AG20443 (cell line): ENCODE data around the gene KDM2B.
A peak's percentile ranks its signal among the peaks of the same experiment; 100 is the strongest.
"Not testable (repeated sequence)": the region's sequence is repeated elsewhere in the genome, so short reads cannot be mapped to it uniquely, and the experiment has no call there.

Experiments
- DNase-seq: peaks from one replicate; pipeline ENCODE4 v3.0.0; 2012; ENCODE audit warnings: low spot score, mixed read lengths

KDM2B gene

DNA sequence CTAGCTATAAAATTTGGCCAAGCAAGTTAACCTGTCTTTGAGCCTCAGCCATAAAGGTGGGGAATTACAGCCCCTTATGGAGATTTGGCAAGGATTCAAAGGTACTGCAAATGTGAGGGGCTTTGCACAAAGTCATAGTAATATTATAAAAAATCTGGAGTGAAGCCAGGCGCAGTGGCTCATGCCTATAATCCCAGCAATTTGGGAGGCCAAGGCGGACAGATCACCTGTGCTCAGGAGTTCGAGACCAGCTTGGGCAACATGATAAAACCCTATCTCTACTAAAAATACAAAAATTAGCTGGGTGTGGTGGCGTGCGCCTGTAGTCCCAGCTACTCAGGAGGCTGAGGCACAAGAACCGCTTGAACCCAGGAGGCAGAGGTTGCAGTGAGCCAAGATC, 4.1 kb upstream of the KDM2B start:
- DNase-seq: not testable (repeated sequence)

DNA sequence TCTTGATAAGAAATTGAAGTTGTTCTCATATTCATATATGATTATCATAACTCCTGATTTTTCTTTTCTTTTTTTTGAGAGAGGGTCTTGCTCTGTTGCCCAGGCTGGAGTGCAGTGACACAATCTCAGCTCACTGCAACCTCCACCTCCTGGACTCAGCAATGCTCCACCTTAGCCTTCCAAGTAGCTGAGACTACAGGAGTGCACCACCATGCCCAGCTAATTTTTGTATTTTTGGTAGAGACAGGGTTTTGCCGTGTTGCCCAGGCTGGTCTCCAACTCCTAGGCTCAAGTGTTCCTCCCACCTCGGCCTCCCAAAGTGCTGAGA, 2.5 kb upstream of the KDM2B start:
- not testable (repeated sequence) for DNase-seq

DNA sequence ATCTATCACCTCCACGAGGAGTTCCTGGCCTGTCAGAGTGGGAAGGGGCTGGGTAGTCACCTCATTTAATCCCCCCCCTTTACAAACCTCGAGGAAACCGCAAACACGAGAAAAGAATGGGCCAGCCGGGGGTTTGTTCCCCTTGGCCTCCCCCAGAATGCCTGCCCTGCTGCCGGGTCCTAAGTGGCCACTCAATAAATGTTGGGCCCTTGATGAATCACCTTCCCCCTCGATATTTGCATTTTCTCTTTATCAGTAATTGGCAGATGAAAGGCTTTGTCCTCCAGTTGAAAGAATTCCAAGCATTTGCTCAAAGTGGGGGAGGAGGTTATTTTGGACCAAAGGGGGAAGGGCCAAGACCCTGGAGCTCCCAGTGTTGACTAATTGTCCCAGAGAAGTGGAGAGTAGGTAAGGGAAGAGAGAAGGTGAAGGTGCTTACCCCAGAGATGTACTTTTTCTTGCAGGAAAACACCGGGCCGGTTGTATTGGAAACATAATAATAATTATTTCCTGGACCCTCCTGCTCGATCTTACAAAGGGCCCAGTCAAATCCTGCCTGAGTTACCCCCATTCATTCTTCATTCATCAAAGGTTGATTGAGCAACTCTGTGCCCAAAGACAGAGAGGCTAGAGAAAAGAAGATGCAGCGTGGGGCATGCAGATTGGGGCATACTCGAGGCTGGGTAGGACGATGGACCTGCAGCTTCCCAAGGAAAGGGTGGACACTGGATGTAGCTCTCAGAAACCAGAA, 1.9 kb upstream of the KDM2B start:
- no peak for DNase-seq

DNA sequence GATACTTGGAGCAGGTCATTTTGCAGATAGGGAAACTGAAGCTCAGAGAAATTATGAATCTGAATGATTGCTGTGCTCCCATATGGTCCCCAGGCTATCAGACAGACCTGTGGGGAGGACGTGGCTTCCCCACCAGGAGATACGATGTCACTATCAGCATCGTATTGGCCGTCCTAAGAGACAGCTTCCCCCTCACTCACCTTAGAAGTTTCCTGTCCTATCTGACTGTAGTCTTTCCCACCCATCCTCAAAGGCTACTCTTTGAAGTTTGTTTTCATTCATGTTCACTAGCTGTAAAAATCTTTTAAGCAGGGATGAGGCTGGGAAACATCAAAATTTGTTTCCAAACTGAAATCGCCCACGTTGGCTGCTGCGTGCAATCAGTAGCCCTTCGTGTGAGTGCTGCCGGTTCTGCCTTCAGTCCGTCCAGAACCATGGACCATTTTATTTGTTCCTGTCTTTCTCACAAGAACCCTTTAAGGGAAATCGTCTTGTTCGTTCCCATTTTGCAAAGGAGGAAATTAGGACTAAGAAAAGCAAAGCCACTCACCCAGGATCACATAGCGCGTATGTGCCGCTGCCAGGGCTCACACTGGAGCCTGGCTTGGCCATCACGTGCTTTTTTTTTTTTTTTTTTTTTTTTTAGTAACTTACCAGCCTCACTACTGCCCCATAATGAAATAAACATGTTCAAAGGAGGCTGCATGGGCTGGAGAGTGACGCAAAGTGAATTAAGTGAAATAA, 1.0 kb upstream of the KDM2B start:
- peak; percentile 78 for DNase-seq

DNA sequence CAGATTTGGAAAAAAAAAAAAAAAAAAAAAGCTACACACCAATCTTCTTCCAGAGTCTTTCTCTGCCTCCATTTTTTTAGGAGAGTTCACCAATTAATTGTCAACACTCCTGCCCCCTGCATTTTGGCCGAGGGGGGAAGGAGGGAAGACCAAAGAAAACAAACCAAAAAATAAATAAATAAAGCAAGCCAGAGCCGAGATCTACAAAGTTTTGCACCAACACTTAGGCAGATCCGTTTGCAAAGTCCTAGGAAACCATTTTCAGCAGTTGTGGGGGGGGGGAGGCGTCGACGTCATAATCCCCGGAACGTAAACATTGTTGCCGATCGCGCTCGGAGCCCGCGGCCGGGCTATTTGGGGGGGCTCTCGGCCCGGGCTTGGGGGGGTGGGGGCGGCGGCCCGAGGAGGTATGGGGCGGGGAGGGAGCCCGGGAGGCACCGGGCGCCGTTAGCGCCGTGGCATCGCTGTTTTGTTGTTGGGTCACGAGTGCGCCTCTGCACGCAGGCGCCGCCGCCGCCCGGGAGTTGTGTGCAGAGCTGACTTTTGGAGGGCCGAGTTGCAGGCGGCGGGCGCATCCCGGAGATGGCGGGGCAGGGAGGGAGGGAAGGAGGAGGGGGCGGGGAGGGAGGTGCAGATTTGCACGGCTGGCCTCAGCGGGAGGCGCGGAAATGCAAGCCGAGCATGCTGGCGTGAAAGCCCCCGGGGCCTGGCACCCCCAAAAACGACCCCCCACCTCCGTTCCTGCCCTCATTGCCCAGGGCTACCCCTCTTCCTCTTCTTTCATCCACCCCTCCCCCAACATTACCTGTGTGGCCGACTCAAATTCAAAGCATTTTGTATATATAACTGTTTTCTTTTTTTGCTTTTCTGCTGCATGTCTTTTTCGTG, 598 bp downstream of the KDM2B start:
- DNase-seq: peak; percentile 74

DNA sequence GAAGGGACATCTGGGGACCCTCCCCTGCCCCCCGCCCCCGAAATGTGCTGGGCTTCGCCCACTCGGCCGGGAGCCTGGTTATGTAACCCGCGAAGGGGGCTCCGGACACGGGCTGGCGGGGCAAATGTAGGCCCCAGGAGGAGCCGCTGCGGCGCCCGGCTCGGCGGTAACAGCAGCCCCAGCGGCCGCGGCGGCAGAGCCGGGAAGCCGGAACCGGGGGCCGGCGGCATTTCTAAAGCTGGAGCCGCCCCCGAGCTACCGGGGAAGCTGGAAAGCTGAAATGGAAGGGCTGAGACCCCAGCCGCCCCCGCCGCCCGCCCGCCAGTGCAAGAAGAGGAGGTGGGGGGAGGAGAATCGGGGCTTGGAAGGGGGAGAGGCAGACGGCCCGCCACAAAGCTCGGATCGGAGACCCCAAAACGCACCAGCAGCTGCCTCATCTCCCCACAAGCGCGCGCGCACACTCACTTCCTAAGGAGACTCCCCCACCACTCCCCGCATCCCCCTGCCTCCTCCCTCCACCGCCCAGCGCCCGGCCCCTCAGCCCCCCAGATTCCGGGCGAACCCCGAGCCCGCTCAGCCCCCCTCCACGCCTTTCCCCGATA, 1.5 kb downstream of the KDM2B start:
- peak; percentile 36 for DNase-seq

DNA sequence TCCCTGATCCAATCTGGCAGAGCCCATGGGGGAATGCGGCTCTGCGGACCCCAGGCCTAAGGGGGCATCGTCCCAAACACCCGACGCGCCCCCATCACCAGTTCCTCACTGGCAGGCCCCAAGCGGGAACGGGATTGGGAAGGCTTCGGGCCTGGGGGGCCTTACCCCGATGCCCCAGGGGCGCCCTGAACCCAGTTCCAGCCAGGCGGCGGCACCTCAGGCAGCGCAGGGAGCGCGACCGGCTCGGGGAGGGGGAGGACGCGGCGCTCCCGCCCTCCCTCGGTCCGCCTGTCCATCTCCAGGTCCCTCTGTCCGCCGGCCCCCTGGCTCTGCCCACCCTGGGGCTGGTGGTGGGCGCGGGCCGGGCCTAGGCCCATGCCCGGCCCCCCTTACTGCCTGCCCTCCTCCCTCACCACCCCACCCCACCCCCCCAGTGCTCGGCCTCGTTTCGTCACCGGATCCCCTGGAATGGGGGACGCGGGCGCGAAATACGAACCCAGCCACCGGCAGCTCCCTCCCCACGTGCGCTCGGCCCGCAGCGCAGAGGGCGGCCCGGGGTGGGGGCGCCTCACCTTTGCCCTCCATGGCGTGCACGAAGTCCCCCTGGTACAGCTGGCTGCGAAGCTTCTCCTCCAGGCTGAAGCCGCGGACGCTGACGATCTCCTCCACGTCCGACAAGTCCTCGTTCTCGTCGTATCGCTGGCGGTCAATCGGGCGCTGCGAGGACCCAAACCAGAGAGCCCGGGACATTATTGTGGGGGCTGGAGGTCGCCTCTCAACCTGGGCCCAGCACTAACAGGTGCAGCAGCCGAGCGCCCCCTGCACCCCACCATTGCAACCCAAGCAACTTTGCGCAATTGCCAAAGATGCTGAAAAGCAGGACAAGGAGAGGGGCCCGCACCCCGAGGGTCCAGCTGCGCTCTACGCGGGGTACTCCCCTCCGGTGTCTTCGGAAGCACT, 2.3 kb downstream of the KDM2B start:
- peak; percentile 75 for DNase-seq

DNA sequence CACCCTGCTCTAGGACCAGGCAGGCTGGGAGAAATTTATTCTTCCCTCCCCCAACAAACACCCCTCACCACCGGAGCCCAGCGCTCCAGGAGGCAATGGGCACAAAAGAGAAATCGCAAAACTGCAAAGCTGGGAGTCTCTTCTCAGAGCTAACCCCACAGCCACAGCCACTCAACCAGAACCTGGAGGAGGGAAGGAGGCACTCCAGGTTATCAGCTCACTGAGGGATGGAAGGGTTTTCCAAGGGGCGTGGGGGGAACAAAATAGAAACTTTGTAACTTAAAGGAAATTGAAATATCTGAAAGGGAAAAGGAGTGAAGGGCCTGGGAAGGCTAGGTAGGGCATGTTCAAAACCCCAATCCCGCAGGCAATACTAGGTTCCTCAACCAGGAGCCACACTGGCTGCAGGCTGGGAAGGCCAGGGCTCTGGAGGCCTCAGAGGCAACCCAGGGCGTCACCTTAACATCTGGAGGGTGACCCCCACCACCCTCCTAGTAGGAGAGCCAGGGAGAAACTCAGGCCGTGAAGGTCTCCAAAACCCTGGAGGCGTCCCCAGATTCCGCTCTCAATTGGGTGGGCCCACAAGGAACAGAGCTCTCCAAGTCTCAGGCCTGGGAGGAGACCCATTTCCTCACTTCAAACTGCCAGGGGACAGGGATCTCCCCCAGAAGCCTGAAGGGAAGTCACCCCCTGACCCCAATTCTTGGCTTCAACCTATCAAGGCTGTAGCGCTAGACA, 3.2 kb downstream of the KDM2B start:
- no peak for DNase-seq

DNA sequence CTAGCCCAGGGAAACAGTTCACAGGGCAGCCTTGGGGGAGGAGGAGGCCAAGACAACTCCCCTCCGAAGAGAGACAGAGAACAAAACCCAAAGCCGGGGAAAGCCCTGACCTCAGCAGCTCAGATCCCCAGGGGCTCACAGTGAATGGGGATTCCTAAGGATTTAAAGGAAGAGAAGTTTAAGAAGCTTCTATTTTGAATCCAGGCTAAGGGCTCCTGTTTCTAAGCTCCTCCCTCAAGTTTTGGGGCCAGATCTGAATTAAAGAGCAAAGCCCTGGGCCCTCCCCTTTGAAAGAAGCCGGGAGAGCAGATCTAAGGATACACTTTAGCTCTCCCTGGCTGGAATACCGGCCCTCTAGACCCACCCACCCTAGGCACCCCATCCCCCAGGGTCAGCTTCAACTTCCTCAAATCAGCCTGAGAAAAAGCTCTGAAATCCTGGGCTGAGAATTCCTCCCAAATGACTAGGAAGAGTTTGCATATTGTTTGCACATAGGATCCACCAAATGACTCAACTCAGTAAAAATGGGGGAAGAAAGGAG, 3.9 kb downstream of the KDM2B start:
- peak; percentile 78 for DNase-seq

DNA sequence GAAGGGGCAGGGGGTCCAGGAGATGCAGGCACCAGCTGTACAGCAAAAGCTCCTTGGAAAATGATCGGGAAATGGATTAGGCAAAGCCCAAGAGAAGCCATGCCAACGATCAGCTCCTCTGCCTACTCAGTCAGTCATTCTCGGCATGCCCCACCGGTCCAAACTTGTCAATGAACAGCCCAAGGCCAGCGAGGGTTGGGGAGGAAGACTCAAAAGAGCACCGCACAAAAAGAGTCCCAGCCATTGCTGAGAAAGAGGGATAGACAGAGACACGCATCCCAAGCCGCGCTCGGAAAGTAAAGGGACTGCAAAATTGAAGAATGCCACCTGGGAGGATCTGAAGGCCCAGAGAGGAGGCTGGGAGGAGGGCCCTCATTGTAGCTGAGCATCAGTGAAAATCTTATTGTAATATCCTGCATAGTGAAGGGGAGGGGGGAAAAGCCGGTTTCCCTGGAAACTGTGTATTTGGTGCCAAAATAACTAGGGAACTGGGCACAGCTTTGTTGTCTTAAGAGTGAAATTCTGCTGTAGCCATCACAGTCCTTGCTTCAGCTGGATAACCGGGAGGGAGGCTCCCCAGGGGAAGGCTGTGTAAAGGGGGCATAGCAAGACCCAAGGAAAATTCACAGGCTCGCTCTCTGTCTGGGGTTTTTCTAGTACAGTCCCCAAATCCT, 4.7 kb downstream of the KDM2B start:
- DNase-seq: no peak

DNA sequence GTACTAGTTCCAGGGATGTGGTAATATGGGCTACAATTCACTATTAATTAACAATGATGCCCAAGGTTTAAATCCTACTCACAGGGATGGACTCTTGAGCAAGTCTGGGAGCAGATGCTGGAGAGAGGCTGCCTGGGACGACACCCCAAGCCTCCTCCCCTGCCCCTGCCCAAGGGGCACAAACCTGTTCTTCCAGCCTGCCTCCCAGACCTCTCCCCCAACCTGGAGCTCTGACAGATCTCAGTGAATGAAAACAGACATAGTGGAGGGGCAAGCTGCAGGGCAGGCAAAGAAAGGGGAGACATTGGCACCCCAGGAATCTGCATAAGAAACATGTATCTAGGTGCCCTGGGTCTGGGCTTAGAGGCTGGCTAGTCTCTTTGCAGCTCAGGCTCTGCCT, 5.8 kb downstream of the KDM2B start:
- no peak for DNase-seq

DNA sequence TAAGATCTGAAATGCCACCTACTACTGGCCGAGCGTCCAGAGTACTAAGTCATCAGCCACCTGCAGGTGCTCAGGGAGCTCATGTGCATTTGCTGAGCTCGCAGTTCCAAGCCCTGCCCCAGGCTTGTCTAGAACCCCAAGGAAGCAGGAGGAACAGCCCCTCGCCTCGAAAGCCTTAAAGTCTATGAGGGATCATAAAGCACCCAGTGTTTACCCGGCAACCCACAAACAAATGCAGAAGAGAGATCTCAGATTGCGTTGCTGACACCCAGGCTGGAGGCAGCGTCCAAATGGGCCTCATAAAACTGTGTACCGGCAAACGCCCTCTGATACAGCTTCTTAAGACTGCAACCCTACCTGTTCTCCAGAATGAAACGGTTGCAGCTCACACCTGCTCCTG, 6.8 kb downstream of the KDM2B start:
- DNase-seq: no peak

DNA sequence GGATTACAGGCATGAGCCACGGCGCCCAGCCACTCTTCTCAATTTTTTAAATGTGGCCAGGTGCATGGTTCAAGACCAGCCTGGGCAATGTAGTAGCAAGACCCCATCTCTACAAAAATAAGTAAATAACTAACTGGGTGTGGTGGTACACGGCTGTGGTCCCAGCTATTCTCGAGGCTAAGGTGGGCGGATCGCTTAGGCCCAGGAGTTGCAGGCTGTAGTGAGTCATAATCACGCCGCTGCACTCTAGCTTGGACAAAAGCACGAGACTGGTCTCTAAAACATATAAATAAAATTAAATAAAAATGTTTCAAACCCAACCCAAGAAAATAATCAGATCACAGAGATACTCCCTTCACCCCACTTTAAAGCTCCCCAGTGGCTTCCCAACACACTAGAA, 8.9 kb downstream of the KDM2B start:
- no peak for DNase-seq

DNA sequence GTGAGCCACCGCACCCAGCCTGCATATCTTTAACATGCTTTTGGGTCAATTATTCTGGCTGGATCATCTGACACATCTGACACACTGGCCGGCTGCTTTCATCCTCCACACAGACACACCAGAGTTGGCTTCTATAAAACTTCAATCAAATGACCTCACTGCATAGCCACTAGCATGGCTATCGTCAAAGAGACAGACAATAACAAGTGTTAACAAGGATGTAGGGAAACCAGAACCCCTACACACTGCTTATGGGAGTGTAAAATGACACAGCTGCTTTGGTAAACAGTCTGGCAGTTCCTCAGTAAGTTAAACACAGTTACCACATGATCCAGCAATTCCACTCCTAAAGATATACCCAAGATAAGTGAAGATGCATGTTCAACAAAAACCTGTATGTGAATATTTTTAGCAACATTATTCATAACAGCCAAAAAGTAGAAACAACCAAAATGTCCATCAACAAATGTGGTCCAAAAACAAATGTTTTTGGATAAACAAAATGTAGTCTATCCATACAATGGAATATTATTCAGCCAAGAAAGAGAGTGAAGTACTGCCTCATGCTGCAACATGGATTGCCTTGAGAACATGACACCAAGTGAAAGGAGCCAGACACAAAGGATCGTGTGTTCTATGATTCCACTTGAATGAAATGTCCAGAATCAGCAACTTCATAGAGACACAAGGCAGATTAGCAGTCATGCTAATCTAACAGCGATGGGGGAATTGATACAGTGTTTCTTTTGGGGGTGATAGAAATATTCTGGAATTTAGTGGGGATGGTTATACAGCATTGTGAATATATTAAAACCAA, 10.1 kb downstream of the KDM2B start:
- DNase-seq: no peak

DNA sequence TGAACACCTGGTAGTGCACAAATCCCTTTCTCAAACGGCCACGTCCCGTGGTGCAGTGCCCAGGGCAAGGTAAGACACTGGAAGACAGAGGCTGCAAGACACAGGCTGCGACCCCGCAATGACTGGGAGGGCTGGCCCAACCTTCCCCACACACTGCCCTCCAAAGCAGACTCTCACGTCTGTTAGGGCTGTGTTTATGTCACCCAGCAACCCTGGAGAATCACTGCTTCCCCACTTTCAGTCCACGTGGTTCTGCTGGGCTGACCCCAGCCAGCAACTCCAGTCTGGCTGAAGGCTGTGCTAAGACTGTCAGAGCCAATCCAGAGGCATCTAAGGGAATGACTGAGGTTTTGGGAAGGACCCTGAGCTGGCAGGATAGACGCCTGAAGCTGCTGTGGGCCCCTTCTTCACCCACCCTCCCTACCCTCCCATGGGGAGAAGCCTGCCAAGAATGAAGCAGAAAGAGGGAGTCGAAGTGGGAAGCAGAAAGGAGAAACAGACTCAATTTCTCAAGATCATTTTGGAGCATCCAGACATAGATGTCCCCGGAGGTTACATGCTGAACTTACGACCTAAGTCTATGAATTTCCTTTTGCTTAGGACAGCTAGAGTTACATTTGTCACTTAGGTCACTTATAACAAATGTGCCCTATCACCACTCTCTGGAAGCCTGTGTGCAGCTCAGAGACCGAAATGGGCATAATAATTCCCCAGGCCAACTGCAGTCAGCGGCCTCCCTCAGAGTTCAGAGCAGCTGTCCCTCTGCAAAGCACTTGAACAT, 11.7 kb downstream of the KDM2B start:
- peak; percentile 49 for DNase-seq

DNA sequence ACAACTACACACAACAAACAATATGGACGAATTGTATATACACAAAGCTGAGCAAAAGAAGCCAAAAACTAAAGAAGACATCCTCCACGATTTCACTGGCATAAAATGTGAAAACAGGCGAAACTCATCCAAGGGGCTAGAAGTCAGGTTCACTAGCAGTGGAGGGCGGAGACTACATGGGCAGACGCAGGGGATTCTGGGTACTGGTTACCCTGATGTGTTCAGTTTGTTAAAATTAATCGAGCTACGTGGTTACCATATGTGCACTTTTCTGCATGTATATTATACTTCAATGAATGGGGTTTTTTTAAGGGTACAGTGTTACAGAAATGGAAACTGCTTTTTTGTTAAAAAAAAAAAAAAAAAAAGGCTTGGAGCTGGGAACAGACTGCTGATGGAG, 12.3 kb downstream of the KDM2B start:
- DNase-seq: peak; percentile 10

DNA sequence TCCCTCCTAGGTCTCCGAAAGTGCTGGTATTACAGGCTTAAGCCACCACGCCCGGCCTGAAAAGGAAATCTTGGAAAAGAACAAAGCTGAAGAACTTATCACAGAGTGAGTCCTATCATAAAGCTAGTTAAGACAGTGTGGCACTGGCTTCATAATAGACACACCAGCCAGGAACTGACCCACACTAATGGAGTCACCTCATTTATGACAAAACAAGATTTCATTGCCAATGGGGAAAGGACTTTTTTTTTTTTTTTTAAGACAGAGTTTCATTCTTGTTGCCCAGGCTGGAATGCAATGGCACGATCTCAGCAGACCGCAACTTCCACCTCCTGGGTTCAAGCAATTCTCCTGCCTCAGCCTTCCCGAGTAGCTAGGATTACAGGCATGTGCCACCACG, 15.7 kb downstream of the KDM2B start:
- no peak for DNase-seq

DNA sequence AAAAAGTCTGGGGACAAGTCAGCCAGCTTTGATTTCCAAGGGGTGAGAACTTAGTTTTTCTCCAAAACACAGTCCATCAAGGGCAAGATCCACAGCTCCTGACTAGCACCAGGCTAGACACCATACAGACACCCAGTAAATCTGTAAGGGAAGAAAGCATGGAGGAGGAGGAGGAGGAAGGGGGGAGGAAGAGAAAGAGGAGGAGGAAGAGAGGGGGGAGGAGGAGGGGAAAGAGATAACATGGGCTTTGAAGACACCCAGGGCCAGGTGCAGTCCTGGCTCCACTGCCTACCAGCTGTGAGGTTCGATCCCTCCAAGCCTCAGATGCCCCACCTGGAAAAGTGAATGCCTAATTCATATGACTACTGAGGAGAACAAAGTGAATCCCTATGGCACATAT, 18.3 kb downstream of the KDM2B start:
- DNase-seq: no peak
